Measurements from ENCODE around the gene PLA2G6. TPM values are rescaled to one million over a fixed set of nuclear protein-coding genes. Genes with fewer than 3 reads are reported as not detected.
A peak's percentile ranks its signal among the peaks of the same experiment; 100 is the strongest.

PLA2G6 gene
- total RNA-seq, 1 donor from 2014 or later = 13.5 TPM

GRCh38 chr22:38112381-38112780, 69.2 kb downstream of the PLA2G6 start:
- peak overlapping the region; percentile 84 for H3K4me3 ChIP-seq (ENCODE audit: low read depth, low read length)
- no peak for DNase-seq (ENCODE audit: low read depth)
- no peak for TF ChIP-seq CTCF (conservative IDR thresholded peaks at IDR 0.05; ENCODE audit: low read depth, low read length)

GRCh38 chr22:38111925-38112355, 69.7 kb downstream of the PLA2G6 start:
- no peak for TF ChIP-seq CTCF (conservative IDR thresholded peaks at IDR 0.05; ENCODE audit: low read depth, low read length)
- peak overlapping the region; percentile 84 for H3K4me3 ChIP-seq (ENCODE audit: low read depth, low read length)
- no peak for DNase-seq (ENCODE audit: low read depth)

GRCh38 chr22:38110863-38111852, 70.5 kb downstream of the PLA2G6 start:
- no peak for DNase-seq (ENCODE audit: low read depth)
- no peak for TF ChIP-seq CTCF (conservative IDR thresholded peaks at IDR 0.05; ENCODE audit: low read depth, low read length)
- peak overlapping the region; percentile 84 for H3K4me3 ChIP-seq (ENCODE audit: low read depth, low read length)

DNA sequence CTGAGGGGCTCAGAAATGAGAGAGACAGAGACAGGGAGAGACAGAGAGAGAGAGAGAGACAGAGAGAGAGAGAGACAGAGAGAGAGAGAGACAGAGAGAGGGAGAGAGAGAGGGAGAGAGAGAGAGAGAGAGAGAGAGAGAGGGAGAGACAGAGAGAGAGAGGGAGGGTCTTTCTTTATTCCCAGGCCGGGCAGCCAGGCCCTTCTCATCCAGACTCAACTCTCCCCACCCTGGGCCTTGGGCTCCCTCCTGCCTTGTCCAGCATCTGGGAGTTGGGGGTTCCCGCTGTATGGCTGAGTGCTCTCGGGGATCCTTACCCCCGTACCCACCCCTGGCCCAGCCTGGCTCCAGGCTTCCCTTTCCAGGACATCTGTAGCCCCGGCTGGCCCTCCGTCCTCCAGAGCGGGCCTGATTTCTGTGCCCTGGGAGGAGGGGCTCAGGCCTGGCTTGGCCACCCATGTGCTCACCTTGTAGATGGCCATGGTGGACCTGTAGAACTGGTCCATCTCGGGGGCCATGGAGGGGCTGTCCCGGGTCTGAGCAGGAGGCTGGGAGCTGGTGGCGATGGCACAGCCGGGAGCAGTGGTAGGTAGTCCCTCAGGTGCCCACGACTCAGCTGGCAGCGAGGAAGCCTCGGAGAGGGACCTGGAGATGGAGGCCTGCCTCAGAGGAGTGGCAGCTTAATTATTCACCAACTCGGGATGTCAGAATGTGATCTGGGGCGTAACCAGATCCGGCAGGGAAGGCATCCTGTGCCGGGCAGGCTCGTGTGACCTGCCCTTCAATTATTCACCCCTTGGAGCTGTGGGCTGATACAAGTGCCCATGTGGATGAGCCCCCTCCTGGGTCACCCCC, 71.4 kb downstream of the PLA2G6 start, which contains the start of gene BAIAP2L2:
Gene BAIAP2L2, minus strand, starts transcription at position 677 of the 855 bp plus-strand sequence. Its CDS starts 159 bp downstream, at position 518.
- TF ChIP-seq CTCF (conservative IDR thresholded peaks at IDR 0.05; ENCODE audit: low read depth, low read length) = no peak
- peak; percentile 54 for DNase-seq (ENCODE audit: low read depth)
- H3K4me3 ChIP-seq (ENCODE audit: low read depth, low read length) = peak within 1 kb of the TSS; percentile 84

DNA sequence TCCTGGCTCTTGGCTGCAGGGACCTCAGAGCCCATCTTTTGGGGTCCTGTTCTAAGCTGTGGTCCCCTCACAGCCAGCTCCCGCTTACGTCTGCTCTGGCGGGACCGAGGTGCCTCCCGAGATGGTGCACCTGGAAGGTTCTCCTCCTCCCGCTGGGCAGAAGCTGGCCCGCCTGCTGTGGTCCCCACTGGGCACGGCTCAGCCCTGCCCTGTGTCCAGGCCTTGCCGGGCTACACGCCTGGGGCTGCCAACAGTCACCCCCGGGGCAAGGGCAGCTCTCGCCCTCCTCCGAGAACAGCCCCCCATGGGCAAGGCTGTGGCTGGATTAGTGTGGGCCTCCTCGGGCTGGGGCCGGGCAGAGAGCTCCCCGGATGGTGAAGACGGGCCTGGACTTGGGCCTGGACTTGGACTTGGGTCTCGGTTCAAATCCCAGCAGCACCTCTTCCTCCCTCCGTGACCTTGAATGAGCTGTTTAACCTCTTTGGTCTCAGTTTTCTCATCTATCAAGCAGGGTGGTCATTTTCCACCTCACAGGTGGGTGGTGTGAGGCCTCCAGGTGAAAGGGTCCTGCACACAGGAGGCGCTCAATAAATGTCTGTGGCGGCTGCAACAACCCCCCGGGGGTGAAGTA, 72.1 kb downstream of the PLA2G6 start:
- no peak for DNase-seq (ENCODE audit: low read depth)
- TF ChIP-seq CTCF (conservative IDR thresholded peaks at IDR 0.05; ENCODE audit: low read depth, low read length) = no peak
- H3K4me3 ChIP-seq (ENCODE audit: low read depth, low read length) = peak overlapping the region; percentile 84

DNA sequence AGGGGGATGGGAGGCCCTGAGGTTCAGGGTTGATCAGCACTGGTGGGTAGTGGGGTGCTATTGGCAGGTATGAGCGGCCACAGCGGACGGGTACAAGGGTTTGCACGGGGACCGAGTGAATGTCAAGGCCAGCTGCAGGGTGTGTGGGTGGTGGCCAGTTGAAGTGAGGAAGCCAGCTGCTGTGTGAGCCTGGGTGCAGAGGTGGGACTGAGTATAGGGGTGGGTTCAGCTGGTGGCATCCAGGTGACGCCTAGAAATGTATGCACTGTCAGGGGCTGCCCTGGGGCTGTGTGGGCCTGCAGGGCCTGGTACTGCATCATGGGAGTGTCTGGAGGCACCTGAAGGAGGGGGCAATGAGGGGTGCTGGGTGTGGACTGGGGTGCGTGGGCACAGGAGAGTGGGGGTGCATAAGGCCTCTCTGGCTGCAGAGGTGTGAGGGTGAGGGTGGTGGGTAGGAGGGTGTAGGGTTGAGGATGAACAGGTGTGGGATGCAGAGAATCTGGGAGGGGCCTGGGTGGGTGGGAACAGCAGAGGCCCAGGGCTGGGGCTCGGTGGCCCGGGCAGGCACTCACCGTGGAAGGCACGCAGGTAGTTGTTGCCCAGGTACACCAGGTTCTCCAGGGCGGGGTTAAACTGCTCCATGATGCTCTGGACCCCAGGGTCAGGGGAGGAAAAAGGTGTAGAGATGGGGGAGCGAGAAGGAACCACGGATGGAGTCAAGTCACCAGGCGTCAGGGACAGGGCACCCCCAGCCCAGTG, 72.9 kb downstream of the PLA2G6 start:
- DNase-seq (ENCODE audit: low read depth) = no peak
- H3K4me3 ChIP-seq (ENCODE audit: low read depth, low read length) = no peak overlapping the region
- TF ChIP-seq CTCF (conservative IDR thresholded peaks at IDR 0.05; ENCODE audit: low read depth, low read length) = no peak
